ENCODE measurements around the gene PUS10. TPM values are rescaled to one million over a fixed set of nuclear protein-coding genes. Genes with fewer than 3 reads are reported as not detected.

Gene PUS10
- total and polyA plus RNA-seq, 2 of the 13 experiments (the other 11 are each of a cell fraction or from before 2014, with no cell fraction given) = 41.4 to 44.3 TPM

DNA sequence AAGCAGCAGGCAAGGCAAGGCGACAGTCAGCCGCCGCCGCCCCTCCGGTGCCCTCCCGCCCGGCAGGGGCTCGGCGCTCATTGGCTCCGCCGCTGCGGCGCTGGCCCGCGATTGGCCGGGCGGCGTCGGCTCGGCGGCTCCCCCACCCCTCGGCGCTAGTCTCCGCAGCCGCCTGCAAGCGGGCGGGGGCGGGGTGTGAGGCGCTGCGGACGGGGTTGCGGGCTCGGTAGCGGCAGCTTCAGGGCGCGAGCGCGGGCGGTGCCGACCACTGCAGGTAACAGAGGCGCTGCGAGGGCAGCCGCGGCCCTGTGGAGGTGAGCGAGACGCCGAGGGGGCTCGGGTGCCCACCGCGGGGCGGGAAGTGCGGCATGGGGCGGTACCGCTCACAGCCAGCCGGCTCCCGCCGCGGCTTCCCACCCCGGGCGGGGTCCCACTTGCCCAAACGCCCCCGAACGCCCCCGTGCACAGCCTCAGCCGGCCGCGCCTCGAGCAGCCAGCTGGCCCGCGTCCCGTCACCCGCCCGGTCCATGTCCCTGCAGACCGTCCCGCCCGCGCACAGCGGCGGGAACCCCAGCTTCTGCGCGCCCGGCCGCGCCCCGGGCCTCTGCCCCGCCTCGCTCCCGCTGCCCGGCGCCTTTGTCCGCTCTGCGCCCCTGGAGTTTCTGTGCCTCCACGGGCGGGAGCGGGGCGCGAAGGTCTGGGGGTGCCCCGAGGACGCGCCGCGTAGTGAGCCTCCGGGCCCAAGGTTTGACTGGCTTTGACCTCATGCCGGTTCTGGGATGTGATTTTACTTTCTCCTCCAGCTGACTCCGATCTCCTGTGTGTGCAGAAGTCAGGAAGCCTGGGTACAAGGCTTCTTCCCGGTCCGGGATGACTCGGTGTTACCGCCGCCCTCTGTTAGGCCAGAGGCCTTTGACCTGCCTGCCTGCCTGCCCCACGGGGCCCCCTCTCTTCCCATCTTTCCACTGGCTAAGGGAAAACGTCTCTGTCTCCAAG, 48.0 kb upstream of the PUS10 start, which contains the start of gene SANBR (continued):
- TF ChIP-seq, protein P1, sequence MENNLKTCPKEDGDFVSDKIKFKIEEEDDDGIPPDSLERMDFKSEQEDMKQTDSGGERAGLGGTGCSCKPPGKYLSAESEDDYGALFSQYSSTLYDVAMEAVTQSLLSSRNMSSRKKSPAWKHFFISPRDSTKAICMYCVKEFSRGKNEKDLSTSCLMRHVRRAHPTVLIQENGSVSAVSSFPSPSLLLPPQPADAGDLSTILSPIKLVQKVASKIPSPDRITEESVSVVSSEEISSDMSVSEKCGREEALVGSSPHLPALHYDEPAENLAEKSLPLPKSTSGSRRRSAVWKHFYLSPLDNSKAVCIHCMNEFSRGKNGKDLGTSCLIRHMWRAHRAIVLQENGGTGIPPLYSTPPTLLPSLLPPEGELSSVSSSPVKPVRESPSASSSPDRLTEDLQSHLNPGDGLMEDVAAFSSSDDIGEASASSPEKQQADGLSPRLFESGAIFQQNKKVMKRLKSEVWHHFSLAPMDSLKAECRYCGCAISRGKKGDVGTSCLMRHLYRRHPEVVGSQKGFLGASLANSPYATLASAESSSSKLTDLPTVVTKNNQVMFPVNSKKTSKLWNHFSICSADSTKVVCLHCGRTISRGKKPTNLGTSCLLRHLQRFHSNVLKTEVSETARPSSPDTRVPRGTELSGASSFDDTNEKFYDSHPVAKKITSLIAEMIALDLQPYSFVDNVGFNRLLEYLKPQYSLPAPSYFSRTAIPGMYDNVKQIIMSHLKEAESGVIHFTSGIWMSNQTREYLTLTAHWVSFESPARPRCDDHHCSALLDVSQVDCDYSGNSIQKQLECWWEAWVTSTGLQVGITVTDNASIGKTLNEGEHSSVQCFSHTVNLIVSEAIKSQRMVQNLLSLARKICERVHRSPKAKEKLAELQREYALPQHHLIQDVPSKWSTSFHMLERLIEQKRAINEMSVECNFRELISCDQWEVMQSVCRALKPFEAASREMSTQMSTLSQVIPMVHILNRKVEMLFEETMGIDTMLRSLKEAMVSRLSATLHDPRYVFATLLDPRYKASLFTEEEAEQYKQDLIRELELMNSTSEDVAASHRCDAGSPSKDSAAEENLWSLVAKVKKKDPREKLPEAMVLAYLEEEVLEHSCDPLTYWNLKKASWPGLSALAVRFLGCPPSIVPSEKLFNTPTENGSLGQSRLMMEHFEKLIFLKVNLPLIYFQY (CRISPR knock-in tag; IDR thresholded peaks at IDR 0.05; ENCODE audit: borderline replicate concordance) = no peak; the same call in 1 of the 2 replicates
- TF ChIP-seq ZNF326 (CRISPR knock-in tag; IDR thresholded peaks at IDR 0.05; ENCODE audit: borderline replicate concordance) = no peak
- no peak for TF ChIP-seq ZNF713 (CRISPR knock-in tag; IDR thresholded peaks at IDR 0.05)
- TF ChIP-seq ZNF879 (CRISPR knock-in tag; IDR thresholded peaks at IDR 0.05) = peak; percentile 73
- TF ChIP-seq, protein P2, sequence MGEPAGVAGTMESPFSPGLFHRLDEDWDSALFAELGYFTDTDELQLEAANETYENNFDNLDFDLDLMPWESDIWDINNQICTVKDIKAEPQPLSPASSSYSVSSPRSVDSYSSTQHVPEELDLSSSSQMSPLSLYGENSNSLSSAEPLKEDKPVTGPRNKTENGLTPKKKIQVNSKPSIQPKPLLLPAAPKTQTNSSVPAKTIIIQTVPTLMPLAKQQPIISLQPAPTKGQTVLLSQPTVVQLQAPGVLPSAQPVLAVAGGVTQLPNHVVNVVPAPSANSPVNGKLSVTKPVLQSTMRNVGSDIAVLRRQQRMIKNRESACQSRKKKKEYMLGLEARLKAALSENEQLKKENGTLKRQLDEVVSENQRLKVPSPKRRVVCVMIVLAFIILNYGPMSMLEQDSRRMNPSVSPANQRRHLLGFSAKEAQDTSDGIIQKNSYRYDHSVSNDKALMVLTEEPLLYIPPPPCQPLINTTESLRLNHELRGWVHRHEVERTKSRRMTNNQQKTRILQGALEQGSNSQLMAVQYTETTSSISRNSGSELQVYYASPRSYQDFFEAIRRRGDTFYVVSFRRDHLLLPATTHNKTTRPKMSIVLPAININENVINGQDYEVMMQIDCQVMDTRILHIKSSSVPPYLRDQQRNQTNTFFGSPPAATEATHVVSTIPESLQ (CRISPR knock-in tag; conservative IDR thresholded peaks at IDR 0.05) = 0 out of 2 replicates have a peak, but pooled peaks have one; percentile 17
- TF ChIP-seq, protein P3, sequence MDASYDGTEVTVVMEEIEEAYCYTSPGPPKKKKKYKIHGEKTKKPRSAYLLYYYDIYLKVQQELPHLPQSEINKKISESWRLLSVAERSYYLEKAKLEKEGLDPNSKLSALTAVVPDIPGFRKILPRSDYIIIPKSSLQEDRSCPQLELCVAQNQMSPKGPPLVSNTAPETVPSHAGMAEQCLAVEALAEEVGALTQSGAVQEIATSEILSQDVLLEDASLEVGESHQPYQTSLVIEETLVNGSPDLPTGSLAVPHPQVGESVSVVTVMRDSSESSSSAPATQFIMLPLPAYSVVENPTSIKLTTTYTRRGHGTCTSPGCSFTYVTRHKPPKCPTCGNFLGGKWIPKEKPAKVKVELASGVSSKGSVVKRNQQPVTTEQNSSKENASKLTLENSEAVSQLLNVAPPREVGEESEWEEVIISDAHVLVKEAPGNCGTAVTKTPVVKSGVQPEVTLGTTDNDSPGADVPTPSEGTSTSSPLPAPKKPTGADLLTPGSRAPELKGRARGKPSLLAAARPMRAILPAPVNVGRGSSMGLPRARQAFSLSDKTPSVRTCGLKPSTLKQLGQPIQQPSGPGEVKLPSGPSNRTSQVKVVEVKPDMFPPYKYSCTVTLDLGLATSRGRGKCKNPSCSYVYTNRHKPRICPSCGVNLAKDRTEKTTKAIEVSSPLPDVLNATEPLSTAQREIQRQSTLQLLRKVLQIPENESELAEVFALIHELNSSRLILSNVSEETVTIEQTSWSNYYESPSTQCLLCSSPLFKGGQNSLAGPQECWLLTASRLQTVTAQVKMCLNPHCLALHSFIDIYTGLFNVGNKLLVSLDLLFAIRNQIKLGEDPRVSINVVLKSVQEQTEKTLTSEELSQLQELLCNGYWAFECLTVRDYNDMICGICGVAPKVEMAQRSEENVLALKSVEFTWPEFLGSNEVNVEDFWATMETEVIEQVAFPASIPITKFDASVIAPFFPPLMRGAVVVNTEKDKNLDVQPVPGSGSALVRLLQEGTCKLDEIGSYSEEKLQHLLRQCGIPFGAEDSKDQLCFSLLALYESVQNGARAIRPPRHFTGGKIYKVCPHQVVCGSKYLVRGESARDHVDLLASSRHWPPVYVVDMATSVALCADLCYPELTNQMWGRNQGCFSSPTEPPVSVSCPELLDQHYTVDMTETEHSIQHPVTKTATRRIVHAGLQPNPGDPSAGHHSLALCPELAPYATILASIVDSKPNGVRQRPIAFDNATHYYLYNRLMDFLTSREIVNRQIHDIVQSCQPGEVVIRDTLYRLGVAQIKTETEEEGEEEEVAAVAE (CRISPR knock-in tag; IDR thresholded peaks at IDR 0.05; ENCODE audit: borderline replicate concordance) = 0 out of 2 replicates have a peak, but pooled peaks have one; percentile 6
- TF ChIP-seq SMARCE1 (IDR thresholded peaks at IDR 0.05; ENCODE audit: borderline replicate concordance) = no peak
- TF ChIP-seq SATB2 (CRISPR knock-in tag; IDR thresholded peaks at IDR 0.05) = no peak
- TF ChIP-seq ZBTB7B (CRISPR knock-in tag; IDR thresholded peaks at IDR 0.05) = peak; percentile 15; the same call in 1 of the 2 replicates
- TF ChIP-seq, protein P4, sequence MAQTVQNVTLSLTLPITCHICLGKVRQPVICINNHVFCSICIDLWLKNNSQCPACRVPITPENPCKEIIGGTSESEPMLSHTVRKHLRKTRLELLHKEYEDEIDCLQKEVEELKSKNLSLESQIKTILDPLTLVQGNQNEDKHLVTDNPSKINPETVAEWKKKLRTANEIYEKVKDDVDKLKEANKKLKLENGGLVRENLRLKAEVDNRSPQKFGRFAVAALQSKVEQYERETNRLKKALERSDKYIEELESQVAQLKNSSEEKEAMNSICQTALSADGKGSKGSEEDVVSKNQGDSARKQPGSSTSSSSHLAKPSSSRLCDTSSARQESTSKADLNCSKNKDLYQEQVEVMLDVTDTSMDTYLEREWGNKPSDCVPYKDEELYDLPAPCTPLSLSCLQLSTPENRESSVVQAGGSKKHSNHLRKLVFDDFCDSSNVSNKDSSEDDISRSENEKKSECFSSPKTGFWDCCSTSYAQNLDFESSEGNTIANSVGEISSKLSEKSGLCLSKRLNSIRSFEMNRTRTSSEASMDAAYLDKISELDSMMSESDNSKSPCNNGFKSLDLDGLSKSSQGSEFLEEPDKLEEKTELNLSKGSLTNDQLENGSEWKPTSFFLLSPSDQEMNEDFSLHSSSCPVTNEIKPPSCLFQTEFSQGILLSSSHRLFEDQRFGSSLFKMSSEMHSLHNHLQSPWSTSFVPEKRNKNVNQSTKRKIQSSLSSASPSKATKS (CRISPR knock-in tag; IDR thresholded peaks at IDR 0.05) = no peak

Data from HepG2 (cell line).